GM18951 (cell line): ENCODE data around the gene TRIM41.
"Not testable (repeated sequence)": the region's sequence is repeated elsewhere in the genome, so short reads cannot be mapped to it uniquely, and the experiment has no call there.

ENCODE experiments used
- POLR2A ChIP-seq: IDR thresholded peaks from 4 replicates; pipeline ENCODE4 v1.6.1; 2011; ENCODE audit warnings: mild to moderate bottlenecking; ENCODE audit not compliant: insufficient read length, insufficient read depth; ENCODE audit errors: extremely low read depth
- in situ Hi-C: fragments of 300-500 bp; cut with MboI; formaldehyde crosslinking; loops from one replicate; pipeline ENCODE4 v1.12.0; 2022; ENCODE audit warnings: low sequenced_read_pairs, mixed read lengths, inconsistent platforms; ENCODE audit not compliant: unreplicated experiment

The TRIM41 gene

GRCh38 chr5:181255276-181255675, 32.2 kb downstream of the TRIM41 start:
- in situ Hi-C loops: no loop called here
- no peak for TF ChIP-seq POLR2A

- TF ChIP-seq POLR2A: no peak
- in situ Hi-C loops: no loop called here
Measured at GRCh38 chr5:181255836-181256578, 32.9 kb downstream of the TRIM41 start.

GRCh38 chr5:181258576-181258975, 35.5 kb downstream of the TRIM41 start:
- in situ Hi-C loops: no loop called here
- TF ChIP-seq POLR2A: no peak

- TF ChIP-seq POLR2A: no peak
- in situ Hi-C loops: no loop called here
Measured at GRCh38 chr5:181259283-181259682, 36.2 kb downstream of the TRIM41 start.

GRCh38 chr5:181259974-181260719, 37.1 kb downstream of the TRIM41 start:
- in situ Hi-C loops: no loop called here
- TF ChIP-seq POLR2A: no peak

GRCh38 chr5:181260720-181261319, 37.7 kb downstream of the TRIM41 start, which contains the start of gene TRIM52:
TRIM52 (minus strand) TSS chr5:181261143; CDS start chr5:181260813, 330 bp downstream.
- peak; percentile 98 for TF ChIP-seq POLR2A
- in situ Hi-C loops: no loop called here

GRCh38 chr5:181261320-181262049, 38.4 kb downstream of the TRIM41 start:
- in situ Hi-C loops: no loop called here
- TF ChIP-seq POLR2A: peak; percentile 76

GRCh38 chr5:181263633-181264032, 40.6 kb downstream of the TRIM41 start:
- in situ Hi-C loops: no loop called here
- no peak for TF ChIP-seq POLR2A

GRCh38 chr5:181265092-181265671, 42.1 kb downstream of the TRIM41 start:
- no peak for TF ChIP-seq POLR2A
- in situ Hi-C loops: no loop called here

GRCh38 chr5:181267291-181267904, 44.3 kb downstream of the TRIM41 start:
- in situ Hi-C loops: not testable (repeated sequence)

- in situ Hi-C loops: not testable (repeated sequence)
Measured at GRCh38 chr5:181267907-181268306, 44.8 kb downstream of the TRIM41 start.

GRCh38 chr5:181271081-181271480, 48.0 kb downstream of the TRIM41 start:
- no peak for TF ChIP-seq POLR2A
- in situ Hi-C loops: no loop called here

GRCh38 chr5:181273433-181273744, 50.3 kb downstream of the TRIM41 start:
- in situ Hi-C loops: not testable (repeated sequence)
